IPS-20b (cell line): Measurements from ENCODE around the gene GP2.
"Not testable (repeated sequence)": the region's sequence is repeated elsewhere in the genome, so short reads cannot be mapped to it uniquely, and the experiment has no call there.

ENCODE experiments used
- H3K27ac ChIP-seq: one replicate; pipeline ENCODE4 v1.5.1; 2013; ENCODE audit warnings: low read length
- H3K27me3 ChIP-seq: 2 replicates; pipeline ENCODE4 v1.6.1; 2013; ENCODE audit warnings: mild to moderate bottlenecking, low read length, inconsistent platforms; ENCODE audit not compliant: insufficient read depth
- H3K36me3 ChIP-seq: 2 replicates; pipeline ENCODE4 v1.6.1; 2013; ENCODE audit warnings: low read depth, mild to moderate bottlenecking, inconsistent platforms, low read length, moderate library complexity; ENCODE audit not compliant: insufficient read depth
- H3K4me1 ChIP-seq: 2 replicates; pipeline ENCODE4 v1.6.1; 2013; ENCODE audit warnings: mild to moderate bottlenecking, control low read depth, inconsistent platforms, low read length, moderate library complexity; ENCODE audit not compliant: insufficient read depth
- H3K4me3 ChIP-seq: 2 replicates; pipeline ENCODE4 v1.5.1; 2013; ENCODE audit warnings: mild to moderate bottlenecking, low read length, inconsistent platforms
- H3K9ac ChIP-seq: 2 replicates; pipeline ENCODE4 v1.6.1; 2013; ENCODE audit warnings: low read depth, mild to moderate bottlenecking, inconsistent platforms, low read length, moderate library complexity
- H3K9me3 ChIP-seq: 2 replicates; pipeline ENCODE4 v1.6.1; 2013; ENCODE audit warnings: mild to moderate bottlenecking, low read depth, low read length, inconsistent platforms; ENCODE audit not compliant: insufficient read depth

The GP2 gene

DNA sequence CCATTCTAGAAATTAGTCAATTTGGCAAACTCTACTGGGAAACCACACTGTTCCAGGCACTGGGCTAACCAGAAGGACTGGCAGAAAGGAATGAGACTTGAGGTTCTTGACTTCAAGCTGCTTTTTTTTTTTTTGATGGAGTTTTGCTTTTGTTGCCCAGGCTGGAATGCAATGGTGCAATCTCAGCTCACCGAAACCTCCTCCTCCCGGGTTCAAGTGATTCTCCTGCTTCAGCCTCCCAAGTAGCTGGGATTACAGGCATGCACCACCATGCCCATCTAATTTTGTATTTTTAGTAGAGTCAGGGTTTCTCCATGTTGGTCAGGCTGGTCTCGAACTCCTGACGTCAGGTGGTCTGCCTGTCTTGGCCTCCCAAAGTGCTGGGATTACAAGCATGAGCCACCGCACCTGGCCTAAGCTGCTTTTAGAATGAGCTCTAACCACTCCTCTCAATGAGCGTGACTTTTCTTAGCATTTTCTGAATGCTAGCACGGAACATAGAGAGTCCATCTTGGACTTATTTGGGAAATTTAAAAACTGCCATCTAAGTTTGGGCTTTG lies 14.7 kb downstream of the GP2 start:
- H3K27ac ChIP-seq, H3K4me1 ChIP-seq, H3K9me3 ChIP-seq, H3K4me3 ChIP-seq, H3K9ac ChIP-seq, H3K27me3 ChIP-seq, H3K36me3 ChIP-seq: not testable (repeated sequence)

DNA sequence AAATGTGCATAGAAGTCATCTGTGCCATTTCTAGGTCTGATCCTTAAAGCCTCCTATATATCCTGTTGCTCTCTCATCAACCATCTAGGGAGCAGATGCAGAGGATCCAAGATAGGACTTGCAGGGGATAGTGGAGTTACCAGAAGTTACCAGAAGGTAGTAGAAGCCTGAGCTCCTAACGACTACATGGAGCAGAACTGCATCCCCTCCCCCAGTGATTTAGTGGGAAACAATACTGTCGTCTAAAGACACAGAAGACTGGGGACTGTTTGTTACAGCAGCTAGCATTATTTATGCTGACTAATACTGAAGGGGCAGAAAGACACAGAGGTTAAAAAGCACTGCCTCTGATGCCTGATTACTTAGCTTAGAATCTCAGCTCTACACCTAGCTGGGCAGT lies 15.8 kb downstream of the GP2 start:
- H3K9me3 ChIP-seq, result no peaks in the 10 kb centered on the region
- H3K27me3 ChIP-seq, result no peaks in the 10 kb centered on the region
- H3K9ac ChIP-seq, result no peak overlapping the region

DNA sequence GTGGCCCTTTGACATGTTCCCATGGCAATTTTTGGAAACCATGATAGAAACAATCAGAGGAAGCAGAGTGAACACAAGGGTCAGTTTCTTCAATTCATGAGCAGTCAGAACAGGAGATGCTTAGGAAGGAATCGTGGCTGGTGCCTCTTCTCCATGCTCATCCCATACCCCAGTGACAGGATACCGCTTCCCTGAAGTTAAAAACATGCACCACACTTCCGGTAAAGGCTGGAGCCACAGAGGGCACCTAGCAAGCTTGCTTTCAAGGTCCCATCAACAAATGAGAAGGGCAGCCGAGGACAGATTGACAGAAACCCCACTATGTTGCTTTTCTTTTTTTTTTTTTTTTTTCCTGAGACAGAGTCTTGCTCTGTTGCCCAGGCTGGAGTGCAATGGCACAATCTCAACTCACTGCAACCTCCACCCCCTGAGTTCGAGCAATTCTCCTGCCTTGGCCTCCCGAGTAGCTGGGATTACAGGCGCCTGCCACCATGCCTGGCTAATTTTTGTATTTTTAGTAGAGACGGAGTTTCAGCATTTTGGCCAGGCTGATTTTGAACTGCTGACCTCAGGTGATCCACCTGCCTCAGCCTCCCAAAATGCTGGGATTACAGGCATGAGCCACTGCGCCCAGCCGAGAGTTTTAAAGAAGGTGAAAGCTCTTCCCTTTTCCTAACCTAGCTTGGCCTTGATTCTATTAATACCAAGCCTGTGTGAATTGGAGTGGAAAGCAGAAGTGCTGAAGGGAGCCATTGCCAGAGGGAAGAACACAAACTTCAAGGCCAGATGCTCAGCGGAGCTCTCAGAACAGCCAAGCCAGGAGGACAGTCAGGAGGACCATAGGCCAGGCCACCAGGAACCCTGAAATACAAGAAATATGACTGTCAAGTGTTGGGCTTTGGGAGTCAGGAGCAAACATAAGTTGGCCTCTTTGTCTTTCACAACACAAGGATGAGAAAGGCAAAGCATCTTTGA lies 16.6 kb downstream of the GP2 start:
- H3K9me3 ChIP-seq, result no peaks in the 10 kb centered on the region
- no peaks in the 10 kb centered on the region; the same call in 1 of the 2 replicates for H3K4me1 ChIP-seq
- H3K4me3 ChIP-seq, result no peak overlapping the region
- H3K9ac ChIP-seq, result no peak overlapping the region
- no peaks in the 10 kb centered on the region for H3K27me3 ChIP-seq
- H3K36me3 ChIP-seq, result no peaks in the 10 kb centered on the region
- H3K27ac ChIP-seq, result no peak overlapping the region

More for the DNA sequence above, 15.8 kb downstream of the GP2 start:
- Histone ChIP-seq H3K27ac (no peak overlapping the region), H3K4me3 (no peak overlapping the region), H3K4me1 (no peaks in the 10 kb centered on the region; the same call in 1 of the 2 replicates), H3K36me3 (no peaks in the 10 kb centered on the region)

DNA sequence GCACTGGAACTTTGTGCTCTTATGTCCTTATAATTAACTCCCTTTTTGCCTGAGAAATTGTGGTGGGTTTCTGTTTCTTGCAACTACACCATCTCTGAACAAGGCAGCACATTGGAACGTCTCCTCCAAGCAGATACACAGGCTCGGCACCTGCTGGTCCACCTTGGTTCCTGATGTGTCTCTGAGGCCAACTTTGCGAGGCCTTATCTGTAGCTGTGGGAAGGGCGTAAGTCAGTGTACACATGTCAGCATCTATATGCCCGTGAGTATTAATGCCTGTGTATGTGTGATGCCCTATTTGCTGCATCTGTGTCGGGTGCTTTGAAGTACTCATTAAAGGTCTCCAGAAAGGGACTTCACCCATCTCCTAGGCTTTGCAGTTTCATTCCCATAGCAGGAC lies 17.5 kb downstream of the GP2 start:
- Histone ChIP-seq H3K36me3 (no peaks in the 10 kb centered on the region), H3K4me3 (no peak overlapping the region), H3K9me3 (no peaks in the 10 kb centered on the region), H3K27me3 (no peaks in the 10 kb centered on the region), H3K27ac (no peak overlapping the region), H3K9ac (no peak overlapping the region), H3K4me1 (no peaks in the 10 kb centered on the region)

DNA sequence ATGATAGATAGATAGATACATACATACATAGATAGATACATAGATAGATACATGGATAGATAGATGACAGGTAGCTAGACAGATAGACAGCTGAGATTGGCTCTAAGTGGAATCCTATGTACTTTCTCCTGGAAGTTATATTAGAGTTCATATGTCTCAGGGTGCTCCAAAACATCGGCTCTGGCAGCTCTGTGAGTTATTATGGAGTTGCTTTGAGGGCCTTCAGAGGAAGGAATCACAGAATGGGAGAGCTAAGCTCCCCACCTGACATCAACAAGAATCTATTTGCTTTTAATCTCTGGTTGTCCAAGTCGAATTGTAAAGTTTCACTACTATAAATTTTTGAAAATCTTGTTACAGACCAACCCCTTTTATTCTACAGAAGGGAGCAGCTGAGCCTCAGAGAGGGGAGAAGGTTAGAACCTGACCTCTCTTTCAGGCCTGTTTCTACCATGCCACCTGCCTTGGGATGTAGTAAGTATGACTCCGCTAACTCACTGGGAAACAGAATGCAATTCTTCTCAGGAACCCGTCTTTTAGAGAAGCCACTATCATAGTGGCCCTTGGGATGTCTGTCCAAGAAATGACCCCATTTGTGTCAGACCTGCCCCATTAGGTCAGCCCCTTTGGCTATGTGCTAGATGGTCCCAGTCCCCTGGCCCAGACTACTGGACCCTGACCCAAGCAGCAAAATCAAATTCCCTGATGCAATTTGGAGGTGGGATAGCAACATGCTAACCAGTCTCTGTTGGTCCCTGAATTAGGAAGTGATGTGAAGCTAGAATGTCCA lies 18.3 kb downstream of the GP2 start:
- Histone ChIP-seq H3K4me3 (no peak overlapping the region), H3K27me3 (no peaks in the 10 kb centered on the region), H3K4me1 (no peaks in the 10 kb centered on the region), H3K9ac (no peak overlapping the region), H3K9me3 (no peaks in the 10 kb centered on the region), H3K27ac (no peak overlapping the region), H3K36me3 (no peaks in the 10 kb centered on the region)

DNA sequence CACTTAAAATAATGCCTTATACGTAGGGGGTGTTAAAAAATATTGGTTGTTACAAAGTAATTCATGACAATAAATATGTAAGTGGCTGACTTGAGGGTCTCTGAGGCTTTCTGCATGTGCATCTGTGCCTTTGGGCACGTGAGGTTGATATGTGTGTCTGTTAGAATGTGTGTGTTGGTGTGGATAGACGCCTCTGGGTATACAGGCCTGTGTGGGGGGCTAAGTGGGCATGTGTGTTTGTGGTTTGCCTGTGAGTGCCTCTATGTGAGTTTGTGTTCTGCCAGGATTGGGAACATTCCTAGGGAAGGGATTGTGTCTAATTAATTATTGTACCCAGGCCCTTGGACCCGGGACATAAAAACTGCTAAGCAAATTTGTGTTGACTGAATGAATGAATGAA lies 19.0 kb downstream of the GP2 start:
- no peak overlapping the region for H3K9ac ChIP-seq
- H3K4me3 ChIP-seq, result no peak overlapping the region
- H3K4me1 ChIP-seq, result no peaks in the 10 kb centered on the region
- H3K27me3 ChIP-seq, result no peaks in the 10 kb centered on the region
- no peak overlapping the region for H3K27ac ChIP-seq
- no peaks in the 10 kb centered on the region for H3K36me3 ChIP-seq
- H3K9me3 ChIP-seq, result no peaks in the 10 kb centered on the region

DNA sequence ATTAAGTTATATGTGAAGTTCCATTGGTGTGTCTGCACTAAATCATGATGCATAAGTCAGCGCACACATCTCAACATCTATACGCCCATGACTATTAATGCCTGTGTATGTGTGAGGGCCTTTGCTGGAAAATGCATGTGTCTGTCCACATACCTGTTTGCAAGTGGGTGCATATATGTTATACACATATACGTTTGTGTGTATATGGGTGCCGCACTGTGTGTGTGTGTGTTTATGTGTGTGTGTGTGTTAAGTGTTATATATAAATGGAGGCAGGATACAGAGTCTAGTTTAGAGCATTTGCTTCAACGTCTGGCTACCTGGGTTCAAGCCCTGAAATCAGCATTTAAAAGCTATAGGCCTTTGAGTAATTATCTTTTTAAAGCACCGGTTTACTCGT lies 19.5 kb downstream of the GP2 start:
- Histone ChIP-seq H3K27me3 (no peaks in the 10 kb centered on the region), H3K9ac (no peak overlapping the region), H3K9me3 (no peaks in the 10 kb centered on the region), H3K4me1 (no peaks in the 10 kb centered on the region), H3K36me3 (no peaks in the 10 kb centered on the region), H3K4me3 (no peak overlapping the region), H3K27ac (no peak overlapping the region)

DNA sequence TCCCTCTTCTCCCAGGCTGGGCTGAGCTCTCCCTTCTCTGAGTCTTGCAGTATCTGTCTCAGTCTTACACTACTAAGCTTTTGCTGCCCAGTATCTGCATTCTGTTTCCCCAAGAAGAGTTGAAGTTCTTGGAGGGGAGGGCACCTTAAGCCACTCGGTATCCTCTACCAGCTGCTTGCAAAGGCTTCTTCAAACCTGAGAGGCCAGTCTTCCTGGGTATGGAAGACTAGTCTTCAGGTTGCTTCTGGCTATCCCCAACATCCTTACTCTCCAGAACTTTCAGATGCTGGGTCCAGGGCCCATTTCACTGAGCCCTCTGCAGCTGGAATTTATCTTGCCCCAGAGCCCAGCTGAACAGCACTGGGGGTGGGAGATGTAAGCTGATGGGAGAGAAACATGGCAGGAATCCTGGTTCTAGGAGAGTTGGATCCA lies 20.1 kb downstream of the GP2 start:
- Histone ChIP-seq H3K36me3 (no peaks in the 10 kb centered on the region), H3K27ac (no peak overlapping the region), H3K9me3 (no peaks in the 10 kb centered on the region), H3K9ac (no peak overlapping the region), H3K4me3 (no peak overlapping the region), H3K4me1 (no peaks in the 10 kb centered on the region), H3K27me3 (no peaks in the 10 kb centered on the region)

DNA sequence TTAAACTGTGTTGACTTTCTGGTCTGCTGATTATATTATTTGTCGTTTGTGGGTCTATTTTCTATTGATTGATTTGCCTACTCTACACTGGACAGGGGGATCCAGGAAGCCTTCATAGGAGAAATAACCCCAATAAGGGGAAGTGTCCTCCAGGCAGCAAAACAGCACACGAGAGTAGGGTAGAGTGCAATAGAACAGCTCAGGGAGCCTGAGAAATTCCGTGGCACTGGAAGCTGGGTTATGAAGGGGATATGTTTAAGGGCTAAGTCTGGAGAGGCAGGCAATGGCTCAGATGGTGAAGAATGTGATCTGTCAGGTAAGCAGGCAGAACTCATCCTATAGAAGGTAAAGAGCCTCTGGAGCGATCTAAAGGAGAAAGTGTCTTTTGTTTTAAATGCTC lies 20.9 kb downstream of the GP2 start:
- Histone ChIP-seq H3K4me1 (no peaks in the 10 kb centered on the region), H3K36me3 (no peaks in the 10 kb centered on the region), H3K9ac (no peak overlapping the region)

DNA sequence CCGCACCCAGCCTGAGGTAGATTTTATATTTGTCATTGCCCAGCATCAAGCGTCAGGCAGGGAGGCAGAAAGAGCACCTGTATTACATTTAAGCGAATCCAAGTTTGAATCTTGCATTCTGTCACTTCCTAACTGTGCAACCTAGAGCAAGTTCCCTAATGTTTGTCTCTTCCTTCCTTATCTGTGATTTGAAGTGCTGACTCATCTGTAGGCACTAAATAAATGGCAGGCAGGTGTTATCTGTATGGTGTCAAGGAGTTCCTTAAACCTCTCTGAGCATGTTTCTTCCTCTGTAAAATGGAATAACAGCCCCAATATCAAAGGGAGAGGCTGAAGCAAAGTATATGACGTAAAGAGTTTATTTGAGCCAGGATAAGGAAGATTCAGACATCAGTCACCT lies 24.3 kb downstream of the GP2 start:
- Histone ChIP-seq H3K4me3 (no peak overlapping the region), H3K27ac (no peak overlapping the region), H3K27me3 (0 out of 2 replicates have a peak, but pooled peaks cover 5% of the 10 kb centered on the region), H3K4me1 (no peaks in the 10 kb centered on the region), H3K9ac (no peak overlapping the region), H3K36me3 (no peaks in the 10 kb centered on the region), H3K9me3 (no peaks in the 10 kb centered on the region)

More for the DNA sequence above, 20.9 kb downstream of the GP2 start:
- no peaks in the 10 kb centered on the region for H3K9me3 ChIP-seq
- H3K27ac ChIP-seq, result no peak overlapping the region
- H3K4me3 ChIP-seq, result no peak overlapping the region
- H3K27me3 ChIP-seq, result no peaks in the 10 kb centered on the region

DNA sequence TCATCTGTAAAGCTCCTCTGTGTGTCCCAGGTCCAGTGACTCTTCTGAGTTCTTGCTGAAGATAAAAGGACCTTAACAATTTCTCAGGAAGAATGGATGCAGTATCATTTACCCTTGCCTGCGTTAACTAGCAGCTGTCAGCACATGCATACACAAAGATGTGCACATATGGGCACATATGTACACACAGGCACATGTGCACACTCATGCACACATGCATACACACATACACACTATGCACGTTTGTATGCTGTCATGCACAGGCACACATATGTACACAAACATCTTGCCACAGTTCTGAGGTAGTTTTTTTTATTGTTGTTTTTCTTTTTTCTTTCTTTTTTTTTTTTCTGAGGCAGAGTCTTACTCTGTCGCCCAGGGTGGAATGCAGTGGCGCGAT lies 24.9 kb downstream of the GP2 start:
- Histone ChIP-seq H3K27ac (no peak overlapping the region), H3K4me3 (no peak overlapping the region), H3K27me3 (0 out of 2 replicates have a peak, but pooled peaks cover 5% of the 10 kb centered on the region), H3K9me3 (no peaks in the 10 kb centered on the region), H3K9ac (no peak overlapping the region), H3K36me3 (no peaks in the 10 kb centered on the region), H3K4me1 (no peaks in the 10 kb centered on the region)
